HG03520 (cell line): ENCODE measurements around the gene MRC2.
"Not testable (repeated sequence)": the region's sequence is repeated elsewhere in the genome, so short reads cannot be mapped to it uniquely, and the experiment has no call there.

Source experiments
- ATAC-seq: cut with Tn5 transposase; IDR thresholded peaks from one replicate; pipeline ENCODE4 v1.9.1; 2021; ENCODE audit warnings: mild to moderate bottlenecking, moderate library complexity; ENCODE audit not compliant: unreplicated experiment

The MRC2 gene

DNA sequence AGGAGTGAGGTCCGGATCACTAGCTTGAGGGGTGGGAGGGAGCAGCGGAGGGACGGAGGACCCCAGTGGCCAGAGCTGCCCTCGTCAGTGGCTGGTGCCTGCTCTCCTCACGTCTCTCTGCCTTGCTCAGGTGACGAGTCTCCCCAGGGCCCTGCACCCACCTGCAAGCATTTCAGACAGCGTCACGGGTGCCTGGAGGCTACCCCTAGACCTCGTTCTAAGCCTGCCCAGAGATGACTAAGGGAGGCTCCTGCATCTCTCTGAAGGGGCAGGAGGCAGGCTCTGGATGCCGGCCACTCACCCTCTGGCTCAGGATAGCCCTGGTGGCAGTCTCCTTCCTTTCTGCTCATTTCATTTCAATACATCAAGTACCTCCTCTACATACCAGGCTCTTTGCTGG lies 68.8 kb downstream of the MRC2 start:
- no peak for ATAC-seq

GRCh38 chr17:62696726-62697490 lies 69.4 kb downstream of the MRC2 start:
- ATAC-seq, result no peak

DNA sequence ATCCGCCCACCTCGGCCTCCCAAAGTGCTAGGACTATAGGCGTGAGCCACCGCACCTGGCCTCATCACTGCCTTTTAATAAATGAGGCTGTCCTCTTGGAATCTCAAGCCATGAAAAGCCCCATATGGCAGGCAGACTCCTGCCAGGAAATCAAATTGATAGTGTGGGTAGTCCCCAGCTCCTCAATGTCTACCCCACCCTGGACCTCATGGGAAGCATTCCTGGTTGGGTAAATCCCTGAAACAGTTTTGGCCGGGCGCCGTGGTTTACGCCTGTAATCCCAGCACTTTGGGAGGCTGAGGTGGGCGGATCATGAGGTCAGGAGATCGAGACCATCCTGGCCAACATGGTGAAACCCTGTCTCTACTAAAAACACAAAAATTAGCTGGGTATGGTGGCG lies 71.0 kb downstream of the MRC2 start:
- ATAC-seq, result not testable (repeated sequence)

DNA sequence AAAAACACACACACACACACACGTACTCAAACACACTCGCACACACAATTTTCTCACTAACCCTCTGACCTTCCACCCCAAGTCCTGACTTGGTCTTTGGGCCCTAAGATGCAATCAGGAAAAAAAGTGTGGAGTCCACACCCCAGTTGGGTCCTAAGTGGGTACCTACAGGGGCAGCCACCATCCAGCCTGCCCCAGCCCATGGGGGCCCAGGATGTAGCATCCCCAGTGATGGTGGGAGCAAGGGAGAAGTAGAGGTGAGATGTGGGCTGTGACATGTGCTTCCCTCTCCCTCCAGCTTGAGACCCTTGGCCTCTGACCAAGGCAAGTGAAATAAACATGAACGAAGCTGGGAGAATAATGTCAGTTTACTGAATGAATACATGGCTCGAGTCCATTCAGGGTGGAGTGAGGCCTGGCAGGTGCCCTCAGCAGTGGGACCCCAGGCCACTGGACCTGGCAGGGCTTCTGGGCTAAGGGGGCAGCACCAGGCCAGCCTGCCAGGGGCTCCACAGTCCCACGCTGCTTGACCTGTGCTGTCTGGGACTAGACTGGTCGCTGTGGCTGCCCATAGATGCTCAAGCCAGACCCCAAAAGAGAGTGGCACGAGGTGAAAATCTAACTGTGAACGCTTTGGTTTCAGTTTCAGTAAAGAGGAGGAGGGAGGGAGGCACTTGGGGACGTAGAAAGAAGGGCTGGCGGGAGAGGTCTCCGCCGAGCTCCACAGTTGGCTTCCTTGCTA lies 73.7 kb downstream of the MRC2 start:
- ATAC-seq, result no peak

DNA sequence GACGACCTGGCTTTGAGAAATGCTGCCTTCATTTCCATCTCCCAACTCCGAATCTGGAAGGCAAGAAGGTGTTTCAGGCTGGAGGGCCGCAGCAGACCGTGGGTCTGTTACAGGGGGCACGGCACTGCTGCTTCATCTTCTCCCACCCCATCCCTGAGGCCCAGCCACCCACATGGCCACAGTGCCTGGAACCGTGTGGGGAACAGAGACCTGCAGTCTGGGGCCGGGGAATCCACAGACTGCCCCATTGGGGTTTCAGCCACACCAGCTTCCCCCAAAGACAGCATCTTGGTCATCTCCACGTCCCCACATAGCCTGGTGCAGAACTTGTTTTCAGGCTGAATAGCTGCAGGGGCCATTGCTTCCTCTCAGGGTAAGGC lies 74.2 kb downstream of the MRC2 start:
- no peak for ATAC-seq

DNA sequence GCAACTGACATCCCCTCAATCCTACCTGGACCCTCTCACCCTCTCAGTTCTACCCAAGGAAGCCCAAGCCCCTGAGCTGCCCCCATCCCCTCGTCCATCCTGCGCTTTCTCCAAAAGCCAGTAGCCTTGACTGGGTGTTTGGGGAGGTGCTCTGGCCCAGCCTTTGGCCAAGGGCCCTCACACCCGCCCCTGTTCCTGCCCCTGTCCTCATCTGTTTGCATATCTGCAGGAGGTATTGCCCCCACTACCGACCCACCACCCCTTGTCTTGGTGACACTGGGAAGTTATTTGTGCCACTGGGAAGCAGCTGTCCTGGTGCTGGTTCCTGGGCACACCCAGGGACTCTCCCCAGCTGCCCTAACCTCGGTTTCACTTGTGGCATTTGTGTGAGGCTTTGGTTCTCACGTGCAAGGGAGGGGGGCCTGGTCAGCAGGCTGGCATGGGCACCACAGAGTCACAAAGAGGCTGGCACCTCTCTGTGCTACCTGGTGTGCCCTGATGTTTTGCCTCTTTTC lies 75.3 kb downstream of the MRC2 start:
- no peak for ATAC-seq

GRCh38 chr17:62703261-62703775 lies 75.8 kb downstream of the MRC2 start:
- no peak for ATAC-seq

DNA sequence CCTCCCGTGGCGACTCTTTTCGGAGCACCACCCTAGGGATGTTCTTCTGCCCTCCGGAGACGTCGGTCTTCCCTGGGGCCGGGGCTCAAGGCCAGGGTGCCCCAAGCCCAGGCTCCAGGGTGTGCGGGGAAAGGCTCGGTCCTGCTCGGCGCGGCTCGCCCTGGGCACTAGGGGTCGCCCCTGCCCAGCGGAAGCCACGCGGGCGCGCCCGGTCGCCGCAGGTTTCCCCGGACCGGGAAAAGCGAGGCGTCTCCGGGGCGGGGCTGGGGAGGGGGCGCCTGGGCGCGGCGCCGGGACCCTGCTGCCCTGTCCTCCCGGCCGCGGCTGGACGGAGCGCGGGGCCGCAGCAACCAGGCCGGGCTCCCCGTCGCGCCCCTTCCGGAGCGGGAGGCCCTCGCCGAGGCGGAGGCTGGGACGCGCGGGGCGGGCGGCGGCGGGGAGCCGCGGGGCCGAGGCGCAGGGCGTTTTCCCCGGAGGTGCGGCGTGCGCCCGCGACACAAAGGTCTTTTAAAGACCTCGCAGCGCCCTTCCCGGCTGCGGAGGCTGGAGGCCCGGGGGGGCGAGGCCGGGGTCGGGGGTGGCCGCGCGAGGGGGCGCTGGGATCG lies 76.4 kb downstream of the MRC2 start:
- ATAC-seq, result peak; percentile 84

DNA sequence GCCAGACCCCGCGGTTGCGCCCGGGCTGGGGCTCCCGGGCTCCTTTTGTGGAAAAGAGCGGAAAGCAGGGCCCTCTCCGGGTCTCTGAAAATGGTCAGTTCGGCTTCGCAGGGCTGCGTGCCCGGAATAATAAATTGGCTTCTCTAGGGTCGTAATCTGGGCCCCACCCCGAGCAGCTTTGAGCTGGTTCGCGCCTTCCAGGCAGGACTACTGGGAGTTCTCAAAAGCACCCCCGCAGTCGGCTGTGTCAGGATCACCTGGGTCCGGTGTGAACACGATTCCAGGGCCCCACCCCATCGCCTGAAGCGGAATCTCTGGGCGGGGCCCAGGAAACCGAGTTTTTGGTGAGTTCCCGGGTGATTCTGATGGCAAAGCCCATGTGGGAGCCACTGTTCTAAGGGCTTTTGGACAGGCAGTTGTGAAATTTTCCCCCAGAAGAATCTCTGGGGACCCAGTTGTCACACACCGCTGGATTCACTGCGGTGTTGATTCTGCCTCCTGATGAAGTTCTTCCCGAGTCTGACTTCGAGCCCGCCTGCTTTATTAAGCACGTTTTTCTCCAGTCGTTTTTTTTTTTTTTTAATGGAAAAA lies 77.0 kb downstream of the MRC2 start:
- ATAC-seq, result peak; percentile 5

DNA sequence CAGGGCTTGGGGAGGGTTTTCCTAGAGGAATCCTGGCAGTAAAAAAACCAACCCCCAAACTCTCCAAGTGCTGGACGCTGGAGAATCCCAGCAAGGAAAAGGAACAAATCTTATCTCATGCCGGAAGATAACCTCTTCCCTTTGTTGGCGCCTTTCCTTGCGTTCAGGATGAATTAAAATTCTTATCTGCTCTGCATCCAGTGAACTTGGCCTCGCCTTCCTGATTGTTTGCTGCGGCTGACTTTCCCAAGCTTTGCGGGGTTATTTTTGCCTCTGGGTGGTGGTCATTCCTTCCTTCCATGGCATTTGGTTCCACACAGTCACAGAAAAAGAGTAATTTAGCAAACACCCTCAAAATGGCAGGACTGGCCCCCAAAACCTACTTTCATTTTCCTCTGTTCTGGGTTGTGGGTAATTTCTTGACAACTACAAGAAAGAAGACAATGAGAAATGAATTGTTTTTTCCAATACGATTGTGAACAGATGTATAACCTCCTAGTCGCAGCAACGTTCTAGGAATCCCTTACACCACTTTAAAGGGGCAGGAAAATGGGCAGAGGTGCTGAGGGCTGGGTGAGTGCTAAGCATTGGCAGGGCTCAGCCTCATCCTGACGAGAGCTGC lies 77.8 kb downstream of the MRC2 start:
- ATAC-seq, result no peak

GRCh38 chr17:62705778-62706597 lies 78.5 kb downstream of the MRC2 start:
- no peak for ATAC-seq

- ATAC-seq, result no peak
Measured at GRCh38 chr17:62706598-62707424, 79.3 kb downstream of the MRC2 start.

GRCh38 chr17:62707425-62707739 lies 79.9 kb downstream of the MRC2 start:
- no peak for ATAC-seq

- no peak for ATAC-seq
Measured at GRCh38 chr17:62708587-62708986, 81.1 kb downstream of the MRC2 start.

GRCh38 chr17:62712171-62712581 lies 84.7 kb downstream of the MRC2 start:
- ATAC-seq, result no peak

- ATAC-seq, result no peak
Measured at GRCh38 chr17:62713086-62713881, 85.8 kb downstream of the MRC2 start.

GRCh38 chr17:62714016-62714777 lies 86.7 kb downstream of the MRC2 start:
- ATAC-seq, result no peak
